K562 (cell line): ENCODE data around the gene DGKA. TPM values are rescaled to one million over a fixed set of nuclear protein-coding genes. Genes with fewer than 3 reads are reported as not detected.

Source experiments
- ATF7 ChIP-seq: fragments of 450-650 bp; IDR thresholded peaks from 2 replicates; pipeline ENCODE4 v1.7.1; 2014; ENCODE audit warnings: mild to moderate bottlenecking, moderate library complexity
- NFE2L1 ChIP-seq: fragments of 450-650 bp; IDR thresholded peaks from 2 replicates; pipeline ENCODE4 v1.6.1; 2016; ENCODE audit warnings: missing genetic modification characterization, low read depth, mild to moderate bottlenecking, missing compliant biosample characterization, moderate library complexity, borderline replicate concordance
- TAL1 ChIP-seq: fragments of 450-650 bp; IDR thresholded peaks from 2 replicates; pipeline ENCODE4 v1.6.1; 2016; ENCODE audit warnings: mild to moderate bottlenecking
- TRIM24 ChIP-seq, 2 experiments: fragments of 450-650 bp; IDR thresholded peaks; 2 replicates each; pipeline ENCODE4 v1.6.1; 2016
- polyA plus RNA-seq, 8 experiments: library from polyadenylated mRNA; depleted of rRNA in 4 of 8; stranded (reverse) in 5 of 8; unstranded in 3 of 8; fragments of >200 nt; fragmentation: Nextera tagmentation in 2 of 8; fragmentation: Illumina TruSeq in 1 of 8; extraction: Ambion mirVana in 2 of 8; extraction: Trizol in 1 of 8; gene quantifications; 2 replicates each; pipeline versions ENCODE4 v1.2.1 to v1.2.3, GENCODE V29; 2011 to 2014; ENCODE audit warnings: inconsistent platforms in 1 of 8, missing spikeins in 1 of 8
- total RNA-seq, 7 experiments: library from RNA; depleted of rRNA in 6 of 7; stranded (reverse); fragments of >200 nt in 6 of 7; fragmentation: Illumina TruSeq in 2 of 7; extraction: Trizol in 2 of 7; gene quantifications; 2 replicates each; pipeline versions ENCODE4 v1.2.1 to v1.2.3, GENCODE V29; 2011 to 2021; ENCODE audit warnings: low replicate concordance in 1 of 7
- TF ChIP-seq, protein P1 (sequence below), 2 experiments: fragments of 450-650 bp; formaldehyde crosslinking in 1 of 2; IDR thresholded peaks; 2 replicates each; pipeline versions ENCODE4 v1.4.0 to v1.6.1; 2014 to 2020; ENCODE audit warnings: mild to moderate bottlenecking in 2 of 2, borderline replicate concordance in 1 of 2, low read depth in 1 of 2
- TF ChIP-seq, protein P2 (sequence below): fragments of 250-450 bp; sonication (Bioruptor Pico); IDR thresholded peaks from 2 replicates; pipeline ENCODE4 v1.8.0; 2022; ENCODE audit warnings: moderate library complexity, mild to moderate bottlenecking, inconsistent platforms
- TF ChIP-seq, protein P3 (sequence below): fragments of 250-450 bp; sonication (Bioruptor Pico); IDR thresholded peaks from 2 replicates; pipeline ENCODE4 v1.9.0; 2021; ENCODE audit warnings: mild to moderate bottlenecking, inconsistent platforms
- TF ChIP-seq, protein P4 (sequence below): fragments of 250-450 bp; sonication (Bioruptor Pico); IDR thresholded peaks from 2 replicates; pipeline ENCODE4 v1.8.0; 2022; ENCODE audit warnings: inconsistent platforms, mild to moderate bottlenecking, moderate library complexity, borderline replicate concordance

The DGKA gene
- total and polyA plus RNA-seq, 9 of the 15 experiments (the other 6 are each of a cell fraction or from before 2014, with no cell fraction given), result 3.4 to 12.4 (median 6.2) TPM

DNA sequence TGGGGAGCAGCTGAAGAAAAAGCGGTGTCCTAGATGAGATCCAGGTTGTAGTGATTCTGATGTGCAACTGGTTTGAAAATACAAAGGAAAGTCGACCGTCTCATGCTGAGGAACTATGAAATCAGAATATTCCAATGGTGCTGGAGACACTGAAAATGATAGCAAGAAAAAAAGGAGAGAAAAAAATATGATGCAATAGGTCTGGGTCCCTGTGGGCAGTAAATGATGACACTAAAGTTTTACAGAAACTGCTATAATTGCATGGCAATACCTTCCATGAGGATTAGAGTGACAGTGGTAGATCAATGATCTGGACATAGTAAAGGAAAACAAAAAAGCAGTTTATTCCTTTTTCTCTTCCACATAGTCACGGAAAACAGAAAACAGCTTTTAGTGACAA lies 5.6 kb upstream of the DGKA start (continued):
- TF ChIP-seq, protein P1, sequence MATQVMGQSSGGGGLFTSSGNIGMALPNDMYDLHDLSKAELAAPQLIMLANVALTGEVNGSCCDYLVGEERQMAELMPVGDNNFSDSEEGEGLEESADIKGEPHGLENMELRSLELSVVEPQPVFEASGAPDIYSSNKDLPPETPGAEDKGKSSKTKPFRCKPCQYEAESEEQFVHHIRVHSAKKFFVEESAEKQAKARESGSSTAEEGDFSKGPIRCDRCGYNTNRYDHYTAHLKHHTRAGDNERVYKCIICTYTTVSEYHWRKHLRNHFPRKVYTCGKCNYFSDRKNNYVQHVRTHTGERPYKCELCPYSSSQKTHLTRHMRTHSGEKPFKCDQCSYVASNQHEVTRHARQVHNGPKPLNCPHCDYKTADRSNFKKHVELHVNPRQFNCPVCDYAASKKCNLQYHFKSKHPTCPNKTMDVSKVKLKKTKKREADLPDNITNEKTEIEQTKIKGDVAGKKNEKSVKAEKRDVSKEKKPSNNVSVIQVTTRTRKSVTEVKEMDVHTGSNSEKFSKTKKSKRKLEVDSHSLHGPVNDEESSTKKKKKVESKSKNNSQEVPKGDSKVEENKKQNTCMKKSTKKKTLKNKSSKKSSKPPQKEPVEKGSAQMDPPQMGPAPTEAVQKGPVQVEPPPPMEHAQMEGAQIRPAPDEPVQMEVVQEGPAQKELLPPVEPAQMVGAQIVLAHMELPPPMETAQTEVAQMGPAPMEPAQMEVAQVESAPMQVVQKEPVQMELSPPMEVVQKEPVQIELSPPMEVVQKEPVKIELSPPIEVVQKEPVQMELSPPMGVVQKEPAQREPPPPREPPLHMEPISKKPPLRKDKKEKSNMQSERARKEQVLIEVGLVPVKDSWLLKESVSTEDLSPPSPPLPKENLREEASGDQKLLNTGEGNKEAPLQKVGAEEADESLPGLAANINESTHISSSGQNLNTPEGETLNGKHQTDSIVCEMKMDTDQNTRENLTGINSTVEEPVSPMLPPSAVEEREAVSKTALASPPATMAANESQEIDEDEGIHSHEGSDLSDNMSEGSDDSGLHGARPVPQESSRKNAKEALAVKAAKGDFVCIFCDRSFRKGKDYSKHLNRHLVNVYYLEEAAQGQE (IDR thresholded peaks at IDR 0.05; ENCODE audit: borderline replicate concordance), result no peak
- TF ChIP-seq, protein P1 (CRISPR knock-in tag; IDR thresholded peaks at IDR 0.05; ENCODE audit: low read depth), result no peak
- peak in 1 of 2 experiments; percentile 55; a peak in 2 of 4 replicates for TF ChIP-seq TRIM24 (IDR thresholded peaks at IDR 0.05)
- TF ChIP-seq, protein P2, sequence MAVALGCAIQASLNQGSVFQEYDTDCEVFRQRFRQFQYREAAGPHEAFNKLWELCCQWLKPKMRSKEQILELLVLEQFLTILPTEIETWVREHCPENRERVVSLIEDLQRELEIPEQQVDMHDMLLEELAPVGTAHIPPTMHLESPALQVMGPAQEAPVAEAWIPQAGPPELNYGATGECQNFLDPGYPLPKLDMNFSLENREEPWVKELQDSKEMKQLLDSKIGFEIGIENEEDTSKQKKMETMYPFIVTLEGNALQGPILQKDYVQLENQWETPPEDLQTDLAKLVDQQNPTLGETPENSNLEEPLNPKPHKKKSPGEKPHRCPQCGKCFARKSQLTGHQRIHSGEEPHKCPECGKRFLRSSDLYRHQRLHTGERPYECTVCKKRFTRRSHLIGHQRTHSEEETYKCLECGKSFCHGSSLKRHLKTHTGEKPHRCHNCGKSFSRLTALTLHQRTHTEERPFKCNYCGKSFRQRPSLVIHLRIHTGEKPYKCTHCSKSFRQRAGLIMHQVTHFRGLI, result no peak
- TF ChIP-seq NFE2L1 (tag), result no peak
- TF ChIP-seq, protein P3, sequence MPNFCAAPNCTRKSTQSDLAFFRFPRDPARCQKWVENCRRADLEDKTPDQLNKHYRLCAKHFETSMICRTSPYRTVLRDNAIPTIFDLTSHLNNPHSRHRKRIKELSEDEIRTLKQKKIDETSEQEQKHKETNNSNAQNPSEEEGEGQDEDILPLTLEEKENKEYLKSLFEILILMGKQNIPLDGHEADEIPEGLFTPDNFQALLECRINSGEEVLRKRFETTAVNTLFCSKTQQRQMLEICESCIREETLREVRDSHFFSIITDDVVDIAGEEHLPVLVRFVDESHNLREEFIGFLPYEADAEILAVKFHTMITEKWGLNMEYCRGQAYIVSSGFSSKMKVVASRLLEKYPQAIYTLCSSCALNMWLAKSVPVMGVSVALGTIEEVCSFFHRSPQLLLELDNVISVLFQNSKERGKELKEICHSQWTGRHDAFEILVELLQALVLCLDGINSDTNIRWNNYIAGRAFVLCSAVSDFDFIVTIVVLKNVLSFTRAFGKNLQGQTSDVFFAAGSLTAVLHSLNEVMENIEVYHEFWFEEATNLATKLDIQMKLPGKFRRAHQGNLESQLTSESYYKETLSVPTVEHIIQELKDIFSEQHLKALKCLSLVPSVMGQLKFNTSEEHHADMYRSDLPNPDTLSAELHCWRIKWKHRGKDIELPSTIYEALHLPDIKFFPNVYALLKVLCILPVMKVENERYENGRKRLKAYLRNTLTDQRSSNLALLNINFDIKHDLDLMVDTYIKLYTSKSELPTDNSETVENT (CRISPR knock-in tag), result no peak
- TF ChIP-seq, protein P4, sequence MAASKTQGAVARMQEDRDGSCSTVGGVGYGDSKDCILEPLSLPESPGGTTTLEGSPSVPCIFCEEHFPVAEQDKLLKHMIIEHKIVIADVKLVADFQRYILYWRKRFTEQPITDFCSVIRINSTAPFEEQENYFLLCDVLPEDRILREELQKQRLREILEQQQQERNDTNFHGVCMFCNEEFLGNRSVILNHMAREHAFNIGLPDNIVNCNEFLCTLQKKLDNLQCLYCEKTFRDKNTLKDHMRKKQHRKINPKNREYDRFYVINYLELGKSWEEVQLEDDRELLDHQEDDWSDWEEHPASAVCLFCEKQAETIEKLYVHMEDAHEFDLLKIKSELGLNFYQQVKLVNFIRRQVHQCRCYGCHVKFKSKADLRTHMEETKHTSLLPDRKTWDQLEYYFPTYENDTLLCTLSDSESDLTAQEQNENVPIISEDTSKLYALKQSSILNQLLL (CRISPR knock-in tag), result no peak
- 0 out of 2 replicates have a peak, but pooled peaks have one; percentile 46 for TF ChIP-seq ATF7
- 0 out of 2 replicates have a peak, but pooled peaks have one; percentile 4 for TF ChIP-seq TAL1
